Mesothelial cell of epicardium (in vitro differentiated cells): ENCODE data around the gene CDNF. TPM values are rescaled to one million over a fixed set of nuclear protein-coding genes. Genes with fewer than 3 reads are reported as not detected.

Experiments
- DNase-seq, 2 experiments: peaks; one replicate each; pipeline ENCODE4 v3.0.0; 2021; ENCODE audit warnings: low spot score in 2 of 2; ENCODE audit not compliant: unreplicated experiment in 2 of 2
- H3K27ac Mint-ChIP-seq: 2 replicates; pipeline ENCODE4 v1.8.0; 2021; ENCODE audit warnings: mixed read lengths
- H3K27me3 Mint-ChIP-seq: 2 replicates; pipeline ENCODE4 v1.8.0; 2021; ENCODE audit warnings: low read depth, mixed read lengths
- H3K36me3 Mint-ChIP-seq: 2 replicates; pipeline ENCODE4 v1.8.0; 2021; ENCODE audit warnings: mixed read lengths
- H3K4me1 Mint-ChIP-seq: 2 replicates; pipeline ENCODE4 v1.8.0; 2021; ENCODE audit warnings: mixed read lengths
- H3K4me3 Mint-ChIP-seq: 2 replicates; pipeline ENCODE4 v1.8.0; 2021; ENCODE audit warnings: mild to moderate bottlenecking, moderate library complexity, mixed read lengths
- H3K9me3 Mint-ChIP-seq: 2 replicates; pipeline ENCODE4 v1.8.0; 2021; ENCODE audit warnings: mixed read lengths
- total RNA-seq: library from RNA; stranded (reverse); gene quantifications from 3 replicates; pipeline ENCODE4 v1.2.1, GENCODE V29; 2021
- TF ChIP-seq, protein P1 (sequence below): fragments of 200-600 bp; sonication (generic); IDR thresholded peaks from one replicate; pipeline ENCODE4 v1.5.0; 2021; ENCODE audit warnings: antibody characterized with exemption; ENCODE audit not compliant: unreplicated experiment

CDNF gene
- total RNA-seq, 1 donor from 2014 or later = 1.7 TPM

DNA sequence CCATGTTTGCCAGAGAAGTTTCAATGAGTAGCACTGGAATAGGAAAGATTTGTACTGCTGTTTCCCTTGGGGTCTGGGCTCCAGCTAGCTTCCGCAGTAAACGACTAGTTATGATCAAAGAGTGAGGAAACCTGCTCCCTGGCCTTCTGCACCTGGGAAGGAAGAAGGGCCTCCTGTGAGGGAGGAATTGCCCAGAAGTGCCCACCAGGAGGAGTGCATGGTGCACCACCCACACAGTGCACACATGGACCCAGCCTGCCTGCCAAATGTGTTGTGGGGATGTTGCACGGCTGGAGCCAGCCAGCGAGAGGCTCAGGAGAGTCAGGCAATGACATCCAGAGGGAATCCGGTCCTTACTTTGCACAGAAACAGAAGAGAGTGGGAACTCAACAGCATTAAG is 36.1 kb downstream of the CDNF start:
- TF ChIP-seq, protein P1, sequence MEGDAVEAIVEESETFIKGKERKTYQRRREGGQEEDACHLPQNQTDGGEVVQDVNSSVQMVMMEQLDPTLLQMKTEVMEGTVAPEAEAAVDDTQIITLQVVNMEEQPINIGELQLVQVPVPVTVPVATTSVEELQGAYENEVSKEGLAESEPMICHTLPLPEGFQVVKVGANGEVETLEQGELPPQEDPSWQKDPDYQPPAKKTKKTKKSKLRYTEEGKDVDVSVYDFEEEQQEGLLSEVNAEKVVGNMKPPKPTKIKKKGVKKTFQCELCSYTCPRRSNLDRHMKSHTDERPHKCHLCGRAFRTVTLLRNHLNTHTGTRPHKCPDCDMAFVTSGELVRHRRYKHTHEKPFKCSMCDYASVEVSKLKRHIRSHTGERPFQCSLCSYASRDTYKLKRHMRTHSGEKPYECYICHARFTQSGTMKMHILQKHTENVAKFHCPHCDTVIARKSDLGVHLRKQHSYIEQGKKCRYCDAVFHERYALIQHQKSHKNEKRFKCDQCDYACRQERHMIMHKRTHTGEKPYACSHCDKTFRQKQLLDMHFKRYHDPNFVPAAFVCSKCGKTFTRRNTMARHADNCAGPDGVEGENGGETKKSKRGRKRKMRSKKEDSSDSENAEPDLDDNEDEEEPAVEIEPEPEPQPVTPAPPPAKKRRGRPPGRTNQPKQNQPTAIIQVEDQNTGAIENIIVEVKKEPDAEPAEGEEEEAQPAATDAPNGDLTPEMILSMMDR = no peak
- H3K36me3 Mint-ChIP-seq = no peaks in the 10 kb centered on the region
- no peak for DNase-seq
- H3K4me3 Mint-ChIP-seq = no peak overlapping the region
- peaks cover 9% of the 10 kb centered on the region for H3K9me3 Mint-ChIP-seq
- H3K27ac Mint-ChIP-seq = no peak overlapping the region
- peaks cover 37% of the 10 kb centered on the region for H3K27me3 Mint-ChIP-seq
- no peaks in the 10 kb centered on the region for H3K4me1 Mint-ChIP-seq

DNA sequence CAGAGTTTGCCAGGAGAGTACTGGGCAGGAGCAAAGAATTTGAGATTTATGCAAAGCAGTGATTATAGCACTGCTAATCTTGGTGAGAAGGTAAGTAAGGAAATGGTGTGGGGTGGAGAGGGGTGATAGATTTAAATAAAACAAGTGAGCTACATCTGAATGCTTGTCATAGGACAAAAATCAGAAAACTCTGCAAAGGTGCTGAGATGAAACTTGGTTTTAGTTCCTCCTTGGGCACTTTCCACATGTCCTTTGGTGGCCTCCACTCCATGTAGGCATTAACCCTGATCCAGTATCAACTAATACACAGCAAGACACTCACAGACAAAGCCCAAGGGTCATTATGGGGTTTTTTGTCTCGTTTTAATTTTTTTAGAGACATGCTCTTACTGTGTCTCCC is 37.4 kb downstream of the CDNF start:
- H3K27ac Mint-ChIP-seq = no peak overlapping the region
- H3K27me3 Mint-ChIP-seq = peaks cover 35% of the 10 kb centered on the region
- TF ChIP-seq, protein P1 = no peak
- no peak for DNase-seq
- H3K4me3 Mint-ChIP-seq = no peak overlapping the region
- no peaks in the 10 kb centered on the region for H3K36me3 Mint-ChIP-seq
- H3K9me3 Mint-ChIP-seq = peaks cover 9% of the 10 kb centered on the region
- no peaks in the 10 kb centered on the region for H3K4me1 Mint-ChIP-seq

DNA sequence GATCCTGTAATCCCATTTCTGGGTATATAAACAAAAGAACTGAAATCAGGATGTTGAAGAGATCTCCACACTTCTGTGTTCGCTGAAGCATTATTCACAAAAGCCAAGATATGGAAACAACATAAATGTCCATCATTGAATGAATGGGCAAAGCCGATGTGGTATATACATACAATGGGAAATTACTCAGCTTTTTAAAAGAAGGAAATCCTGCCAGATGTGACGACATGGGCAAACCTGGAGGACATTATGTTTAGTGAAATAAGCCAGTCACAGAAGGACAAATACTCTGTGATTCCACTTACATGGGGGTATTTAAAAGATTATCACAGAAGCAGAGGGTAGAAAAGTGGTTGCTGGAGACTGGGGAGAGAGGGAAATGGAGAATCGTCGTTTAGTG is 39.2 kb downstream of the CDNF start:
- no peak overlapping the region for H3K27ac Mint-ChIP-seq
- DNase-seq = no peak
- H3K4me1 Mint-ChIP-seq = no peaks in the 10 kb centered on the region
- H3K9me3 Mint-ChIP-seq = peaks cover 6% of the 10 kb centered on the region
- H3K4me3 Mint-ChIP-seq = no peak overlapping the region
- TF ChIP-seq, protein P1 = no peak
- no peaks in the 10 kb centered on the region for H3K36me3 Mint-ChIP-seq
- peaks cover 35% of the 10 kb centered on the region for H3K27me3 Mint-ChIP-seq

DNA sequence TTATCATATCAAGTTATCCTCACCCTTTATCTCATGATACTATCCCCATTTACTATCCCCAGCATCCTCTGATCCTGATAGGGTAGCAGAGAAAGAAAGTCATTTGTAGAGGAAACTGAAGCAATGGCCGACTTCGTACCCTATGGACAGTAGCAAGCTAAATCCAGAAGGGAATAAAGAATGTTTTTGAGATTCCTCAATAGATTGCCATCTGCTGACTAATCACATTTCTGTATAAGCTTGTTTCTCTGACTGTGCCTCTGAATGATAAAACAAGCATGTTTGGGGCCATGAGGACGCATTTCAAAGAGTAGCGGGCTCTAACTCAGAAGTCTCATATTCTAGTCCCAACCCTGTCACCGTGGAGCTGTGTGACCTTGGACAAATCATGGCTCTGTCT is 49.9 kb downstream of the CDNF start:
- H3K4me3 Mint-ChIP-seq = no peak overlapping the region
- TF ChIP-seq, protein P1 = no peak
- no peaks in the 10 kb centered on the region for H3K4me1 Mint-ChIP-seq
- peaks cover 8% of the 10 kb centered on the region for H3K9me3 Mint-ChIP-seq
- peaks cover 2% of the 10 kb centered on the region for H3K27me3 Mint-ChIP-seq
- no peaks in the 10 kb centered on the region for H3K36me3 Mint-ChIP-seq
- no peak overlapping the region for H3K27ac Mint-ChIP-seq
- DNase-seq = no peak

DNA sequence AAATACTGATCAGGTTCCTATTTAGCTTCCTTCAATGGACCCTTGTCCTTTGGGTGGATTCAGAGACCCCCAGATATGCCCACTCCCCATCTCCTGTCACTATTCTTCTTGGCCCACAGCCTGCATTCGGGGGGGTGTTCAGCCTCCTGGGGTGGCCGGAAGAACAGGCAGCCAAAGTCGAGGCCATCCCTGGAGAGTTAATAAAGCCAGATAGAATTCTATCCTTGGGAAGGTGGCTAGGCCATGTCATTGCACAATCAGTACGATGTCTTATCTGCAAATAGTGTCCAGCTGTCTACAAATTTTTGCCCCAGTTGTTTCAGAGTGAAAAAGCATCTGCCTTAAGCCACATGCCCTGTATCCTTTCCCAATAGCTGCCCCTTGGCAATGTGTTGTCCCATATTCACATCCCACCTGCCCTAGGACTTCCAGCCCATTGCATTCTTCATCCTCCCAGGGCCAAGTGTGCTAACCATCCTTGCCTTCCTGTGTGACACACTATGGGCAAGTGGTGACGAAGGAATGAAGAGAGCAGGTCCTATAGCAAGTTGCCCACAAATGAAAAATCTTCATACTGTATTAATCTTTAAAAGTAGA is 53.3 kb downstream of the CDNF start:
- TF ChIP-seq, protein P1 = no peak
- Mint-ChIP-seq H3K27me3 (peaks cover 2% of the 10 kb centered on the region), H3K27ac (no peak overlapping the region), H3K4me1 (no peaks in the 10 kb centered on the region), H3K4me3 (no peak overlapping the region), H3K9me3 (peaks cover 8% of the 10 kb centered on the region), H3K36me3 (no peaks in the 10 kb centered on the region)
- no peak for DNase-seq
